H1 (cell line): ENCODE data around the gene GRM5. TPM values are rescaled to one million over a fixed set of nuclear protein-coding genes. Genes with fewer than 3 reads are reported as not detected.

ENCODE experiments used
- CTCF ChIA-PET: fragments of 300-600 bp; sonication (Branson Sonifier 250); formaldehyde crosslinking; loops from one replicate; lab custom pipeline; 2021; ENCODE audit not compliant: partially characterized antibody; lab: Charles Lee
- POLR2A ChIA-PET: fragments of 300-600 bp; sonication (Branson Sonifier 250); formaldehyde crosslinking; loops from one replicate; lab custom pipeline; 2021; ENCODE audit warnings: inconsistent platforms; ENCODE audit not compliant: partially characterized antibody; lab: Charles Lee
- DNase-seq, 2 experiments: peaks; one replicate each; pipeline versions ENCODE4 v3.0.0 to v3.0.0-alpha.2; 2010 to 2022; ENCODE audit warnings: low spot score in 2 of 2, low read depth in 1 of 2, mixed read lengths in 1 of 2
- FAIRE-seq: peaks from 2 replicates; lab custom pipeline; 2011; peaks lifted over from hg19 to GRCh38; lab: Jason Lieb, UNC
- H2AFZ ChIP-seq: 2 replicates; pipeline ENCODE4 v1.8.1; 2012; ENCODE audit warnings: low read length, inconsistent platforms
- H2AK5ac ChIP-seq: 2 replicates; pipeline ENCODE4 v1.6.1; 2013; ENCODE audit warnings: low read depth, low read length
- H2BK120ac ChIP-seq: replicated peaks from 2 replicates; pipeline ENCODE3; 2013; ENCODE audit warnings: low read depth, low read length, inconsistent platforms
- H2BK12ac ChIP-seq: 2 replicates; pipeline ENCODE4 v1.6.1; 2013; ENCODE audit warnings: low read depth, low read length
- H2BK15ac ChIP-seq: 2 replicates; pipeline ENCODE4 v1.6.1; 2013; ENCODE audit warnings: low read length
- H2BK20ac ChIP-seq: 2 replicates; pipeline ENCODE4 v1.6.1; 2013; ENCODE audit warnings: low read length
- H2BK5ac ChIP-seq: 2 replicates; pipeline ENCODE4 v1.6.1; 2013; ENCODE audit warnings: low read depth, low read length
- H3K14ac ChIP-seq: 2 replicates; pipeline ENCODE4 v1.6.1; 2013; ENCODE audit warnings: inconsistent platforms; ENCODE audit not compliant: insufficient read length
- H3K18ac ChIP-seq: 2 replicates; pipeline ENCODE4 v1.6.1; 2013; ENCODE audit warnings: low read length; ENCODE audit errors: extremely low read depth
- H3K23ac ChIP-seq: 2 replicates; pipeline ENCODE4 v1.6.1; 2013; ENCODE audit warnings: inconsistent platforms; ENCODE audit not compliant: insufficient read length
- H3K23me2 ChIP-seq: 2 replicates; pipeline ENCODE4 v1.6.1; 2013; ENCODE audit warnings: low read depth, low read length
- H3K27ac ChIP-seq: 2 replicates; pipeline ENCODE4 v1.6.1; 2011; ENCODE audit warnings: low read depth, low read length, inconsistent platforms
- H3K27me3 ChIP-seq, 4 experiments: replicated peaks in 1 of 4; 1 replicate in 1 of 4; 2 replicates in 3 of 4; pipeline versions ENCODE4 v1.6.1 to v1.8.1; 2011 to 2013; ENCODE audit warnings: low read length in 3 of 4, mild to moderate bottlenecking in 3 of 4, inconsistent platforms in 2 of 4, mixed read lengths in 2 of 4, moderate library complexity in 1 of 4; ENCODE audit not compliant: control insufficient read depth in 3 of 4, insufficient read depth in 3 of 4; ENCODE audit errors: extremely low read depth in 1 of 4
- H3K36me3 ChIP-seq, 4 experiments: 2 replicates each; pipeline versions ENCODE4 v1.6.1 to v1.8.1; 2011 to 2013; ENCODE audit warnings: mild to moderate bottlenecking in 4 of 4, low read length in 3 of 4, moderate library complexity in 2 of 4, control low read depth in 1 of 4, inconsistent platforms in 1 of 4; ENCODE audit not compliant: insufficient read depth in 4 of 4, control insufficient read depth in 2 of 4
- H3K4ac ChIP-seq: replicated peaks from 2 replicates; pipeline ENCODE3; 2013; ENCODE audit warnings: low read length, low read depth, mixed read lengths, inconsistent platforms; ENCODE audit not compliant: insufficient read length
- H3K4me1 ChIP-seq, 4 experiments: replicated peaks in 1 of 4; 1 replicate in 1 of 4; 2 replicates in 3 of 4; pipeline versions ENCODE4 v1.6.1 to v1.8.1; 2011 to 2013; ENCODE audit warnings: low read length in 3 of 4, inconsistent platforms in 2 of 4, mixed read lengths in 1 of 4; ENCODE audit not compliant: insufficient read depth in 4 of 4, control insufficient read depth in 3 of 4
- H3K4me2 ChIP-seq, 2 experiments: 2 replicates each; pipeline versions ENCODE4 v1.6.1 to v1.8.1; 2011 to 2013; ENCODE audit warnings: low read depth in 2 of 2, low read length in 2 of 2, control low read depth in 1 of 2, inconsistent platforms in 1 of 2, mild to moderate bottlenecking in 1 of 2; ENCODE audit not compliant: insufficient read depth in 1 of 2
- H3K4me3 ChIP-seq, 4 experiments: fragments of 200-600, 300-600 bp in 1 of 4; sonication (generic), shearing (Covaris generic), sonication (Bioruptor Twin) in 1 of 4; 2 replicates each; pipeline versions ENCODE4 v1.5.1 to v1.8.1; 2011 to 2016; ENCODE audit warnings: low read length in 4 of 4, low read depth in 3 of 4, control low read depth in 2 of 4, inconsistent platforms in 2 of 4, mild to moderate bottlenecking in 2 of 4, mixed read lengths in 1 of 4, moderate library complexity in 1 of 4; ENCODE audit not compliant: insufficient read depth in 2 of 4; ENCODE audit errors: extremely low read depth in 1 of 4
- H3K56ac ChIP-seq: replicated peaks from 2 replicates; pipeline ENCODE3; 2013; ENCODE audit warnings: low read depth, mild to moderate bottlenecking, mixed read lengths, low read length, inconsistent platforms; ENCODE audit not compliant: insufficient read length
- H3K79me1 ChIP-seq: 2 replicates; pipeline ENCODE4 v1.6.1; 2013; ENCODE audit warnings: low read depth, low read length, control low read depth
- H3K79me2 ChIP-seq, 2 experiments: 2 replicates each; pipeline versions ENCODE4 v1.6.1 to v1.8.1; 2012 to 2013; ENCODE audit warnings: low read length in 2 of 2, mild to moderate bottlenecking in 2 of 2, inconsistent platforms in 1 of 2; ENCODE audit not compliant: insufficient read depth in 2 of 2, control insufficient read depth in 1 of 2
- H3K9ac ChIP-seq, 4 experiments: replicated peaks in 1 of 4; 1 replicate in 1 of 4; 2 replicates in 3 of 4; pipeline versions ENCODE4 v1.6.1 to v1.8.1; 2011 to 2013; ENCODE audit warnings: low read depth in 3 of 4, low read length in 3 of 4, control low read depth in 2 of 4, mild to moderate bottlenecking in 2 of 4, moderate library complexity in 2 of 4, inconsistent platforms in 1 of 4; ENCODE audit errors: extremely low read depth in 1 of 4
- H3K9me3 ChIP-seq, 2 experiments: 2 replicates each; pipeline versions ENCODE4 v1.6.1 to v1.8.1; 2012 to 2013; ENCODE audit warnings: mild to moderate bottlenecking in 2 of 2, moderate library complexity in 2 of 2, control low read depth in 1 of 2, inconsistent platforms in 1 of 2, low read depth in 1 of 2, low read length in 1 of 2, mixed read lengths in 1 of 2; ENCODE audit not compliant: insufficient read depth in 2 of 2
- H4K20me1 ChIP-seq, 2 experiments: replicated peaks in 1 of 2; 2 replicates each; pipeline versions ENCODE3 to v1.8.1; 2011 to 2013; ENCODE audit warnings: inconsistent platforms in 2 of 2, low read length in 2 of 2, mild to moderate bottlenecking in 1 of 2; ENCODE audit not compliant: insufficient read depth in 2 of 2, control insufficient read depth in 1 of 2
- H4K5ac ChIP-seq: 2 replicates; pipeline ENCODE4 v1.6.1; 2013; ENCODE audit warnings: low read length, low read depth, mixed read lengths, inconsistent platforms; ENCODE audit not compliant: insufficient read length
- H4K8ac ChIP-seq: 2 replicates; pipeline ENCODE4 v1.8.0; 2013; ENCODE audit warnings: mild to moderate bottlenecking, moderate library complexity, low read length, inconsistent platforms; ENCODE audit not compliant: insufficient read depth; ENCODE audit errors: extremely low read depth
- H4K91ac ChIP-seq: replicated peaks from 2 replicates; pipeline ENCODE3; 2013; ENCODE audit warnings: low read length, mixed read lengths, inconsistent platforms; ENCODE audit not compliant: insufficient read length
- BCL11A ChIP-seq, 2 experiments: IDR thresholded peaks; one replicate each; pipeline ENCODE4 v1.6.1; 2011; ENCODE audit warnings: low read depth in 2 of 2, low read length in 2 of 2, mild to moderate bottlenecking in 2 of 2
- CBX8 ChIP-seq: fragments of 300-800, 300-1000 bp; sonication (generic); IDR thresholded peaks from 2 replicates; pipeline ENCODE4 v1.7.1; 2016; ENCODE audit warnings: low read depth, low read length, borderline replicate concordance
- CHD2 ChIP-seq: IDR thresholded peaks from 2 replicates; pipeline ENCODE4 v1.6.1; 2012; ENCODE audit warnings: low read length, improper control_type of control experiment
- CTBP2 ChIP-seq: IDR thresholded peaks from 2 replicates; pipeline ENCODE4 v1.7.0; 2011; ENCODE audit warnings: borderline replicate concordance, mild to moderate bottlenecking, moderate library complexity, mixed read lengths, low read length; ENCODE audit not compliant: insufficient read depth, insufficient read length
- EZH2 ChIP-seq: fragments of 200-600 bp; sonication (generic); IDR thresholded peaks from 2 replicates; pipeline ENCODE4 v1.7.1; 2012; ENCODE audit warnings: low read depth, mild to moderate bottlenecking, moderate library complexity, low read length, inconsistent platforms; ENCODE audit not compliant: severe bottlenecking
- GABPA ChIP-seq: IDR thresholded peaks from 2 replicates; pipeline ENCODE4 v1.6.1; 2011; ENCODE audit warnings: mild to moderate bottlenecking, low read length, moderate library complexity, borderline replicate concordance; ENCODE audit not compliant: insufficient read depth
- JUND ChIP-seq: IDR thresholded peaks from 2 replicates; pipeline ENCODE4 v1.6.1; 2011; ENCODE audit warnings: mild to moderate bottlenecking, improper control_type of control experiment, low read length
- KDM5A ChIP-seq: fragments of 200-600 bp; IDR thresholded peaks from 2 replicates; pipeline ENCODE4 v1.7.1; 2012; ENCODE audit warnings: mild to moderate bottlenecking, low read length, inconsistent platforms, mixed read lengths
- POU5F1 ChIP-seq: IDR thresholded peaks from 2 replicates; pipeline ENCODE4 v1.6.1; 2011; ENCODE audit warnings: low read depth, mild to moderate bottlenecking, low read length, moderate library complexity
- RBBP5 ChIP-seq: IDR thresholded peaks from 2 replicates; pipeline ENCODE4 v1.7.1; 2012; ENCODE audit warnings: low read depth, mild to moderate bottlenecking, inconsistent platforms, low read length, moderate library complexity, borderline replicate concordance
- SRF ChIP-seq: IDR thresholded peaks from 2 replicates; pipeline ENCODE4 v1.6.1; 2011; ENCODE audit warnings: mild to moderate bottlenecking, low read depth, low read length, moderate library complexity
- TAF7 ChIP-seq: optimal IDR thresholded peaks from 2 replicates; pipeline ENCODE3; 2011; ENCODE audit warnings: low read depth, mild to moderate bottlenecking, inconsistent platforms, low read length, moderate library complexity, borderline replicate concordance
- WGBS, 2 experiments: shearing (Covaris generic) in 1 of 2; methylation state at CpG; one replicate each; pipeline versions ENCODE4 v1.1.6 to v1.1.7; 2013 to 2015; ENCODE audit warnings: low lambda C conversion rate in 2 of 2, mixed read lengths in 2 of 2, inconsistent platforms in 1 of 2, low coverage in 1 of 2, missing lambda C conversion rate in 1 of 2; ENCODE audit not compliant: insufficient replicate concordance in 2 of 2, insufficient coverage in 1 of 2, insufficient read length in 1 of 2; ENCODE audit errors: extremely low coverage in 1 of 2, missing lambda C conversion rate in 1 of 2; 5-methylcytosine and 5-hydroxymethylcytosine counted together
- polyA plus RNA-seq, 7 experiments: library from polyadenylated mRNA; depleted of rRNA in 3 of 7; stranded (reverse) in 5 of 7; unstranded in 2 of 7; fragments of >200 nt in 5 of 7; fragments of 200-250 nt in 2 of 7; gene quantifications; 1 replicate in 5 of 7; 2 replicates in 1 of 7; 4 replicates in 1 of 7; pipeline versions ENCODE4 v1.2.1 to v1.2.3, GENCODE V29; 2011 to 2013; ENCODE audit warnings: missing spikeins in 2 of 7, mixed read lengths in 2 of 7
- total RNA-seq: library from RNA; stranded (reverse); fragmentation: NEBNext Ultra II Directional; extraction: Animal tissue kit (Norgen Biotek cat#: 25700); gene quantifications from 2 replicates; pipeline ENCODE4 v1.2.1, GENCODE V29; 2021
- TF ChIP-seq, protein P1 (sequence below): IDR thresholded peaks from 2 replicates; pipeline ENCODE4 v1.6.1; 2012; ENCODE audit warnings: inconsistent platforms

GRM5 gene
- total and polyA plus RNA-seq, 2 of the 8 experiments (the other 6 are each of a cell fraction or from before 2014, with no cell fraction given): 0.15 to 0.43 TPM

DNA sequence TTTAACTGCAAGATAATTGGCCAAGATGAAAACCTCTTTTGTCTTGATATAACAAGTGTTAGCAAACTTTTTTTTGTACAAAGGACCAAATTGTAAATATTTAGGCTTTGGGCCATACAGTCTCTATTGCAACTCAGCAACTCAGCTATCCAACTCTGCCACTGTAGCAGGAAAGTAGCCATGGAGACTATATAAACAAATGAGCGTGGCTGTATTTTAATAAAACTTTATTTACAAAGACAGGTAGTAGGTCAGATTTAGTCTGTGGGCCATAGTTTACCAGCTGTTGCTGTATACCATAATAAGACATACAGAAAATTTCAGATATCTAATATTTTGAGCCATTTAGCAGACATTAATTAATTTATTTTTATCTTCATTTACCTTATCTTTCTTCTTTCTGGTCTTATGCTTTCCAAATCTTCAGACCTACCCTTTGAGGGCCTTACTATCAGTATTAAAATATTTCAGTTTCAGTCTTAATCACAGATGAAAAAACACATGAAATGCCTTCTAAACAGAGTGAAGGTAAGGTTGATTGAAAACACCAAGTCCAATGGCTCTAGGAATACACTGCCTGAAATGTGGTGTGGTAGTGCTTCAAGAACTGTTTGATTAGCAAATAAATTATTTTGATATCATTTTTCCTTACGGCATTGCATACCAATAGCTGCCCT is 471.4 kb downstream of the GRM5 start:
- no peaks in the 10 kb centered on the region for H3K4me1 ChIP-seq
- no peak overlapping the region for H4K8ac ChIP-seq
- no peak overlapping the region for H3K4me3 ChIP-seq
- H3K79me2 ChIP-seq: no peaks in the 10 kb centered on the region
- no peak overlapping the region for H2AFZ ChIP-seq
- no peaks in the 10 kb centered on the region for H4K20me1 ChIP-seq
- POLR2A ChIA-PET: no interaction called here
- H3K18ac ChIP-seq: no peak overlapping the region
- no peak overlapping the region for H2BK120ac ChIP-seq
- H3K4me2 ChIP-seq: no peak overlapping the region
- H2BK20ac ChIP-seq: no peak overlapping the region
- H3K27ac ChIP-seq: no peak overlapping the region
- 0 out of 2 replicates have a peak, but pooled peaks cover 2% of the 10 kb centered on the region for H3K23me2 ChIP-seq
- DNase-seq (no peak), FAIRE-seq (no peak)
- no peak overlapping the region for H3K4ac ChIP-seq
- H3K36me3 ChIP-seq: no peaks in the 10 kb centered on the region
- no peak overlapping the region for H3K23ac ChIP-seq
- H3K79me1 ChIP-seq: no peaks in the 10 kb centered on the region
- 81% methylated on average over 2 of the region's 2 CpGs; no CpG with 5 or more reads in 1 of the 2 experiments for WGBS, 2 experiments
- H3K56ac ChIP-seq: no peak overlapping the region
- H3K14ac ChIP-seq: no peak overlapping the region
- H2AK5ac ChIP-seq: no peak overlapping the region
- no peak overlapping the region for H2BK15ac ChIP-seq
- H4K91ac ChIP-seq: no peak overlapping the region
- no peaks in the 10 kb centered on the region for H3K27me3 ChIP-seq
- H2BK5ac ChIP-seq: no peak overlapping the region
- H2BK12ac ChIP-seq: no peak overlapping the region
- CTCF ChIA-PET: no interaction called here
- no peak overlapping the region for H3K9ac ChIP-seq
- H4K5ac ChIP-seq: no peak overlapping the region
- no peaks in the 10 kb centered on the region for H3K9me3 ChIP-seq
- no peak for TF ChIP-seq BCL11A (IDR thresholded peaks at IDR 0.05; ENCODE audit: low read depth in 2 of 2, low read length in 2 of 2)
- TF ChIP-seq GABPA: no peak
- no peak for TF ChIP-seq SRF
- TF ChIP-seq POU5F1: no peak
- no peak for TF ChIP-seq JUND
- no peak for TF ChIP-seq CTBP2
- no peak for TF ChIP-seq EZH2
- no peak for TF ChIP-seq TAF7
- TF ChIP-seq CBX8: no peak
- no peak for TF ChIP-seq CHD2
- TF ChIP-seq KDM5A: no peak
- TF ChIP-seq, protein P1, sequence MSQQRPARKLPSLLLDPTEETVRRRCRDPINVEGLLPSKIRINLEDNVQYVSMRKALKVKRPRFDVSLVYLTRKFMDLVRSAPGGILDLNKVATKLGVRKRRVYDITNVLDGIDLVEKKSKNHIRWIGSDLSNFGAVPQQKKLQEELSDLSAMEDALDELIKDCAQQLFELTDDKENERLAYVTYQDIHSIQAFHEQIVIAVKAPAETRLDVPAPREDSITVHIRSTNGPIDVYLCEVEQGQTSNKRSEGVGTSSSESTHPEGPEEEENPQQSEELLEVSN: no peak
- no peak for TF ChIP-seq RBBP5
